Psoas muscle (tissue), 8 donors: ENCODE measurements around the gene PRKCA. TPM values are rescaled to one million over a fixed set of nuclear protein-coding genes. Genes with fewer than 3 reads are reported as not detected.

Experiments
- ATAC-seq, 4 donors: fragments of 200-7000 bp; cut with Tn5 transposase; one replicate each; pipeline ENCODE4 v1.9.1; 2020; ENCODE audit warnings: moderate library complexity in 3 of 4, mild to moderate bottlenecking in 2 of 4
- DNase-seq, 2 donors: peaks; one replicate each; pipeline ENCODE4 v3.0.0-alpha.2; 2020
- H3K27ac ChIP-seq: fragments of 200-600 bp; one replicate; pipeline ENCODE4 v1.8.0; 2022
- H3K27me3 ChIP-seq, 3 donors: fragments of 200-600 bp in 1 of 3; one replicate each; pipeline versions ENCODE4 v1.6.1 to v1.8.0; 2013 to 2022; ENCODE audit warnings: low read length in 2 of 3, mild to moderate bottlenecking in 2 of 3, moderate library complexity in 1 of 3; ENCODE audit not compliant: insufficient read depth in 3 of 3
- H3K36me3 ChIP-seq, 2 donors: fragments of 200-600 bp in 1 of 2; one replicate each; pipeline versions ENCODE4 v1.6.1 to v1.8.0; 2013 to 2022; ENCODE audit warnings: low read depth in 1 of 2, mild to moderate bottlenecking in 1 of 2, moderate library complexity in 1 of 2; ENCODE audit not compliant: insufficient read depth in 1 of 2
- H3K4me1 ChIP-seq: fragments of 200-600 bp; one replicate; pipeline ENCODE4 v1.8.0; 2022
- H3K4me3 ChIP-seq: fragments of 200-600 bp; one replicate; pipeline ENCODE4 v1.8.0; 2022; ENCODE audit warnings: mild to moderate bottlenecking
- H3K9me3 ChIP-seq: fragments of 200-600 bp; one replicate; pipeline ENCODE4 v1.8.0; 2022
- WGBS, 3 donors: extraction: QIAGEN DNeasy Blood & Tissue Kit; methylation state at CpG; one replicate each; pipeline versions ENCODE4 v1.1.6 to v1.1.7; 2013; 5-methylcytosine and 5-hydroxymethylcytosine counted together
- intact Hi-C, 2 donors: fragments of 100-400 bp; cut with DNase I; formaldehyde crosslinking; loops; one replicate each; pipeline versions ENCODE4 v1.11.0 to v1.14.2; 2022
- polyA plus RNA-seq, 3 donors: library from polyadenylated mRNA; stranded (reverse); fragments of 200-250 nt; gene quantifications; one replicate each; pipeline ENCODE4 v1.2.3, GENCODE V29; 2013
- total RNA-seq, 4 donors: library from RNA; stranded (reverse); fragmentation: NEBNext Ultra II Directional in 2 of 4; extraction: Animal tissue kit (Norgen Biotek cat#: 25700) in 2 of 4; gene quantifications; one replicate each; pipeline versions ENCODE4 v1.2.1 to v1.2.4, GENCODE V29; 2021 to 2023
- TF ChIP-seq, protein P1 (sequence below): fragments of 200-600 bp; IDR thresholded peaks from one replicate; pipeline ENCODE4 v1.8.0; 2022; ENCODE audit warnings: antibody characterized with exemption
- donor health status: healthy with polysubstance abuse.
- donor health status: DM: no; HTN: no; CAD: no; lungs with moderate emphysema.
- donor health status: Bipolar disorder and iron deficiency.
- donor health status: healthy.
- donor health status: DM: yes; HTN: yes; CAD: no.
- donor health status: DM: no; HTN: no; CAD: no.
- donor health status: DM: no; HTN: no; CAD: no.
- donor health status: DM: yes; HTN: yes; CAD: no.

The PRKCA gene
- total and polyA plus RNA-seq, 7 donors: 0.35 to 15.5 (median 8.2) TPM

DNA sequence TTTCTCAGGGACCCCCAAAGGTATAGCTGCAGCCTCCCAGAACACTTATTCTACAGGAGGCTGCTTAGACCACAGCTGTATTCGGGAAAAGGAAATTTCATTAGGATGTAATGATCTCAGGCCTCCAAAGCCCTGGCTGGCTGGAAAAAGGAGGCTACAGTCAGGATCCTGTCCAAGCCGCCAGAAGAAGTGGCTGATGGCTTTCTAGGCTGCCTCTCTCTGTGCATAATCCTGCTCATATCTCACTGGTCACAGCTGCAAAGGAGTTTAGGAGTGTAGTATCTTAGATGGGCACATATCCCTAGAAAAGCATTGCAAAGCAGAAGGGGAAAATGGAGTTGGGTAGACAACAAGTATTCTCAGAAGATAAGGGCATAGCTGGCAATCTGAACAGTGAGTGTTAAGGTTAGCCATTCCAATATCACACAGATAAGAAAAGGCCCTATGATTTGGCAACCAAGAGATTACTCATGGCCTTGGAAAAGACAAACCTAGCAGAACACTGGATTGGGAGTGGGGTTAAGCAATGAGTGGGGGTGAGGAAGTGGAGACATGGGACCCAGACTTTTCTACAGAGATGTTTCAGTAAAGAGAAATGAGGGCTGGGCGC lies 26.0 kb upstream of the PRKCA start:
- Histone ChIP-seq H3K27me3 (no peaks in the 10 kb centered on the region), H3K36me3 (no peaks in the 10 kb centered on the region), H3K4me3 (no peak overlapping the region), H3K27ac (no peak overlapping the region), H3K4me1 (no peaks in the 10 kb centered on the region), H3K9me3 (no peaks in the 10 kb centered on the region)
- no peak for ATAC-seq
- WGBS, 3 donors: 75 to 80% (median 77%) methylated on average over 3 of the region's 3 CpGs
- TF ChIP-seq, protein P1, sequence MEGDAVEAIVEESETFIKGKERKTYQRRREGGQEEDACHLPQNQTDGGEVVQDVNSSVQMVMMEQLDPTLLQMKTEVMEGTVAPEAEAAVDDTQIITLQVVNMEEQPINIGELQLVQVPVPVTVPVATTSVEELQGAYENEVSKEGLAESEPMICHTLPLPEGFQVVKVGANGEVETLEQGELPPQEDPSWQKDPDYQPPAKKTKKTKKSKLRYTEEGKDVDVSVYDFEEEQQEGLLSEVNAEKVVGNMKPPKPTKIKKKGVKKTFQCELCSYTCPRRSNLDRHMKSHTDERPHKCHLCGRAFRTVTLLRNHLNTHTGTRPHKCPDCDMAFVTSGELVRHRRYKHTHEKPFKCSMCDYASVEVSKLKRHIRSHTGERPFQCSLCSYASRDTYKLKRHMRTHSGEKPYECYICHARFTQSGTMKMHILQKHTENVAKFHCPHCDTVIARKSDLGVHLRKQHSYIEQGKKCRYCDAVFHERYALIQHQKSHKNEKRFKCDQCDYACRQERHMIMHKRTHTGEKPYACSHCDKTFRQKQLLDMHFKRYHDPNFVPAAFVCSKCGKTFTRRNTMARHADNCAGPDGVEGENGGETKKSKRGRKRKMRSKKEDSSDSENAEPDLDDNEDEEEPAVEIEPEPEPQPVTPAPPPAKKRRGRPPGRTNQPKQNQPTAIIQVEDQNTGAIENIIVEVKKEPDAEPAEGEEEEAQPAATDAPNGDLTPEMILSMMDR: no peak
- DNase-seq: no peak
- intact Hi-C loops: no loop called here

DNA sequence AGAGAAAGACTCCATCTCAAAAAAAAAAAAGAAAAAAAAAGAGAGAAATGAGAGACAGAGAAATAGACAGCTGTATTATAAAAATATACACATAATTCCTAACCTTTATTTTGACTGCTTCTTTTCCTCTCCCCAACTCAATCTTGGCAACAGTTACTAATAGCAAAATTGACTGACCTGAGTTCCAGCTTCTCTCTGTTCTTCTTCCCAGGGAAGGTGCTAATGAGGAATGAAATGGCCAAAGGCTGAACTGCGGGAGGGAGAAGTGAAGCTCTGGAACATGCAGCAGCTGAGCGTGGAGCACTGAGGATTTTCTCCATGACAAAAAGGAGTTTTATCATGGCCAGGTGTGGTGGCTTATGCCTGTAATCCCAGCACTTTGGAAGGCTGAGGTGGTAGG lies 25.2 kb upstream of the PRKCA start:
- no peaks in the 10 kb centered on the region for H3K27me3 ChIP-seq
- TF ChIP-seq, protein P1: no peak
- H3K27ac ChIP-seq: no peak overlapping the region
- ATAC-seq (no peak), DNase-seq (no peak)
- no peaks in the 10 kb centered on the region for H3K9me3 ChIP-seq
- 71 to 82% (median 76%) methylated on average over 2 of the region's 2 CpGs for whole genome bisulfite sequencing, 3 donors
- no peaks in the 10 kb centered on the region for H3K36me3 ChIP-seq
- intact Hi-C loops: no loop called here
- H3K4me1 ChIP-seq: no peaks in the 10 kb centered on the region
- H3K4me3 ChIP-seq: no peak overlapping the region

DNA sequence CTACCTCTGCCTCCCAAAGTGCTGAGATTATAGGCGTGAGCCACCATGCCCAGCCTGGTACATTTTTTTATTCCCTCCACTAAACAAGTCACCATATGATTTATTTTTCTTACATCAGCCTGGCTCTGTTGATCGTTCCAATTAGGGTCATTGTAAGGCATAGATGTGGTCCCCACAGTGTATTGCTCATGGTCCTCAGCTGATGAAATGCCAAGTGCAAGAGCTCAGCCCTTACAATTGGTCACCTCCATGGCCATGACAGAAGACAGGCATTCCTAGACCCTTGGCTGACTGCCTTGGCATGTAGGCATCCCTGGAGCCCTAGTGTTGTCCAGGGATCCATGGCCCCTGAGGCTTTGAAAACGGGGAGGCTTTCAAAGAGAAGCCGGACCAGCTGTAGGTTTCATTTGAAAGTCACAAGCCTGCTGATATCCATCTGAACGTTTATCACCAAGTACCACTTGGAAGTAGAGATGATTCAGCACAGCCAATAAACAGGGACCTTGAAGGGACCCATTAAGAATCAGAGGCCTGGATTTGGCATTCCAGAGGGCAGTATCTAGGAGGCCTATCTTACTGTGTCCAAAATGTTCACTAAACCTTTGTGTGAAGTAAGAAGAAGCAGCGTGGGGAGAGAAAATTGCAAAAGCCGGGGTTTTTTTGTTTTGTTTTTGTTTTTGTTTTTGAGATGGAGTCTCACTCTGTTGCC lies 20.6 kb upstream of the PRKCA start:
- H3K27me3 ChIP-seq: peaks cover 0 to 2% (median 0%) of the 10 kb centered on the region in 3 donors
- TF ChIP-seq, protein P1: no peak
- no peak overlapping the region for H3K4me3 ChIP-seq
- no peak for ATAC-seq
- DNase-seq: no peak
- no peak overlapping the region for H3K27ac ChIP-seq
- intact Hi-C loops: loop anchor here in 1 of 2 donors (10.0 kb wide), 1 partner anchor 283 kb away; no protein-coding TSS in a partner anchor
- WGBS, 3 donors: 75 to 80% (median 76%) methylated on average over 7 of the region's 7 CpGs
- H3K36me3 ChIP-seq: no peaks in the 10 kb centered on the region
- no peaks in the 10 kb centered on the region for H3K9me3 ChIP-seq
- H3K4me1 ChIP-seq: no peaks in the 10 kb centered on the region

DNA sequence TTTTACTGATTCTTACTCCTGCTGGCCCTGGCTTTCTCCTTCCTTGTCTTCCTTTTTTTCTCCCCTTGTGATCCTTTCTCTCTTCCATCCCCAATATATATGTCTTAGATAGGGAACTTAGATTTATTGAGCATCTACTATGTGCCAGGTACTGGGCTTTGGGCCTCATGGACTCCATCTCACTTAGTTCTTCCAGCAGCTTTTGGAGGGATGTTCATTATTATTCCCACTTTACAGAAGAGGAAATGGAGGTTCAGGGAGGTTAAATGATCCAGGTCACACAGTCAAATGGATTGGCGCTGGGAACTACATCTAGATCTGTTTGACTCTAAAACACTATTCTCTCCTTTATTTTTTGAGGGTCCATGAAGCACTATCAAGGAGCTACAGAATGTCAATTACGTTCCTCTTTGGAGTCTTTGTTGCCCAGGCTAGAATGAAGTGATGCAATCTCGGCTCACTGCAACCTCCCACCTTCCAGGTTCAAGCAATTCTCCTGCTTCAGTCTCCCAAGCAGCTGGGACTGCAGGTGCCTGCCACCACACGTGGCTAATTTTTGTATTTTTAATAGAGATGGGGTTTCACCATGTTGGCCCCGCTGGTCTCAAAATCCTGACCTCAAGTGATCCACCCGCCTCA lies 19.0 kb upstream of the PRKCA start:
- Histone ChIP-seq H3K4me3 (no peak overlapping the region), H3K4me1 (no peaks in the 10 kb centered on the region), H3K36me3 (no peaks in the 10 kb centered on the region), H3K9me3 (no peaks in the 10 kb centered on the region), H3K27me3 (peaks cover 0 to 2% (median 0%) of the 10 kb centered on the region in 3 donors), H3K27ac (no peak overlapping the region)
- DNase-seq (no peak), ATAC-seq (no peak)
- 78 to 85% (median 81%) methylated on average over 6 of the region's 6 CpGs for WGBS, 3 donors
- intact Hi-C loops: loop anchor here in 1 of 2 donors (10.0 kb wide), 1 partner anchor 281 kb away; no protein-coding TSS in a partner anchor
- TF ChIP-seq, protein P1: no peak
